ENCODE measurements around the gene RAVER1. TPM values are rescaled to one million over a fixed set of nuclear protein-coding genes. Genes with fewer than 3 reads are reported as not detected.

Gene RAVER1
- total and polyA plus RNA-seq, 2 donors (not counting 3 experiments of a cell fraction or from before 2014, with no cell fraction given), result 5.2 to 47.6 TPM

DNA sequence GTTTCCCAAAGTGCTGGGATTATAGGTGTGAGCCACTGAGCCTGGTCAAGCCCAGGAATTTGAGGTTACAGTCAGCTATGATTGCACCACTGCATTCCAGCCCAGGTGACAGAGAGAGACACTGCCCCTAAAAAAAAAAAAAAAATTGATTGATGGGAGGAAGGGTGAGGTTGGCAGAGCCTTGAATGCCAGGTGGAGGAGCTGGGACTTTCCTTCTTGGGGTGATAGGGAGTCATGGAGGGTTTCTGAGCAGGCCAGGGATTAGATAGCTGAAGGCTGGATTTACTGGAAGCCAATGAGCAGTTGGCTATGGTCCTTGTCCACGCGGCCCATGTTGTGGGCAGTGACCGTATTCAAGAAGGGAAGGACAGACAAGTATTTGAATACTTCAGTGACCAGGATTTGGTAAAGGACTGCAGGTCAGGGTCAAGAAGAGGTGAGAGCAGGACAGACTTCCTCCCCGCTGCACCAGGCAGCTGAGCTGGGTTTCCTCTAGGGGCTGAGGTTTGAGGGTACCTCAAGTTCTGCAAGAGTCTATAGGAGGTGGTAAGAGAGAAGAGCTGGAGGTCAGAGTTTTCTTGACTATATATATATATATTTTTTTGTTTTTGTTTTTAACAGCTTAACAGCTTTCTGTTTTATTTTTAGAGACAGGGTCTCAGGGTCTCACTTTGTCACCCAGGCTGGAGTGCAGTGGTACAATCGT lies 53.4 kb downstream of the RAVER1 start:
- no TSS peak for BruUV-seq (replicated peaks)
- Histone ChIP-seq H3K4me2 (ENCODE audit: insufficient read depth, low read length) (no peak overlapping the region), H3K27ac (ENCODE audit: insufficient read depth, low read depth, low read length) (no peak overlapping the region), H3K27me3 (ENCODE audit: control insufficient read depth in 2 of 2, insufficient read depth in 2 of 2, low read length in 2 of 2) (no peaks in the 10 kb centered on the region), H2AFZ (ENCODE audit: low read depth, low read length) (no peak overlapping the region), H3K9ac (replicated peaks; ENCODE audit: extremely low read depth, insufficient read depth, low read length) (no peak overlapping the region), H4K20me1 (replicated peaks; ENCODE audit: control insufficient read depth, extremely low read depth, insufficient read depth, low read length) (no peaks in the 10 kb centered on the region), H3K4me1 (ENCODE audit: control insufficient read depth, extremely low read depth, insufficient read depth, low read length) (no peaks in the 10 kb centered on the region), H3K36me3 (ENCODE audit: control insufficient read depth in 2 of 2, extremely low read depth in 1 of 2, insufficient read depth in 2 of 2, low read length in 2 of 2) (peaks cover 0 to 4% of the 10 kb centered on the region in 2 experiments), H3K79me2 (ENCODE audit: control insufficient read depth, insufficient read depth, low read length) (no peaks in the 10 kb centered on the region), H3K9me1 (replicated peaks; ENCODE audit: control insufficient read depth, extremely low read depth, insufficient read depth, low read length) (no peaks in the 10 kb centered on the region), H3K9me3 (replicated peaks; ENCODE audit: control insufficient read depth, insufficient read depth, low read length) (no peaks in the 10 kb centered on the region), H3K4me3 (replicated peaks in 1 of 3; ENCODE audit: insufficient read depth in 1 of 3, low read depth in 1 of 3, low read length in 3 of 3) (no peak overlapping the region)
- no peak for DNase-seq (ENCODE audit: low read depth, low spot score)
- intact Hi-C loops (cut with micrococcal nuclease), result no loop called here
- ChIA-PET POLR2A (interaction anchor here (0.6 kb wide), 1 partner anchor 46 kb away, joined by 3 read pairs; no protein-coding TSS in a partner anchor), CTCF (interaction anchor here (0.8 to 3.7 kb wide), 7 partner anchors 9 to 111 kb away, joined by 3 to 12 read pairs (median 4); partner anchors contain the start of genes ICAM1 and ICAM5)
- no peak for FAIRE-seq
- dilution Hi-C loops (cut with MboI; ENCODE audit: extremely low pct_ligation_motif_present, low sequenced_read_pairs), result no loop called here
- TF ChIP-seq JUN (IDR thresholded peaks at IDR 0.05; ENCODE audit: borderline replicate concordance, insufficient read depth, insufficient read length, low read depth) (no peak), POLR2A (IDR thresholded peaks at IDR 0.05; ENCODE audit: low read depth, low read length) (no peak), EZH2 (IDR thresholded peaks at IDR 0.05; ENCODE audit: borderline replicate concordance, low read depth, low read length, severe bottlenecking) (no peak), GATA2 (IDR thresholded peaks at IDR 0.05; ENCODE audit: insufficient read depth, insufficient read length, low read depth, low read length) (no peak), MYC (IDR thresholded peaks at IDR 0.05; ENCODE audit: low read depth, low read length) (no peak), POLR2AphosphoS5 (IDR thresholded peaks at IDR 0.05; ENCODE audit: insufficient read depth, low read depth, low read length) (no peak), FOS (IDR thresholded peaks at IDR 0.05; ENCODE audit: borderline replicate concordance, insufficient read depth, low read length) (no peak)
- TF ChIP-seq, protein P1, sequence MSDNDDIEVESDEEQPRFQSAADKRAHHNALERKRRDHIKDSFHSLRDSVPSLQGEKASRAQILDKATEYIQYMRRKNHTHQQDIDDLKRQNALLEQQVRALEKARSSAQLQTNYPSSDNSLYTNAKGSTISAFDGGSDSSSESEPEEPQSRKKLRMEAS (IDR thresholded peaks at IDR 0.05; ENCODE audit: insufficient read depth, insufficient read length), result no peak
- TF ChIP-seq, protein P2, sequence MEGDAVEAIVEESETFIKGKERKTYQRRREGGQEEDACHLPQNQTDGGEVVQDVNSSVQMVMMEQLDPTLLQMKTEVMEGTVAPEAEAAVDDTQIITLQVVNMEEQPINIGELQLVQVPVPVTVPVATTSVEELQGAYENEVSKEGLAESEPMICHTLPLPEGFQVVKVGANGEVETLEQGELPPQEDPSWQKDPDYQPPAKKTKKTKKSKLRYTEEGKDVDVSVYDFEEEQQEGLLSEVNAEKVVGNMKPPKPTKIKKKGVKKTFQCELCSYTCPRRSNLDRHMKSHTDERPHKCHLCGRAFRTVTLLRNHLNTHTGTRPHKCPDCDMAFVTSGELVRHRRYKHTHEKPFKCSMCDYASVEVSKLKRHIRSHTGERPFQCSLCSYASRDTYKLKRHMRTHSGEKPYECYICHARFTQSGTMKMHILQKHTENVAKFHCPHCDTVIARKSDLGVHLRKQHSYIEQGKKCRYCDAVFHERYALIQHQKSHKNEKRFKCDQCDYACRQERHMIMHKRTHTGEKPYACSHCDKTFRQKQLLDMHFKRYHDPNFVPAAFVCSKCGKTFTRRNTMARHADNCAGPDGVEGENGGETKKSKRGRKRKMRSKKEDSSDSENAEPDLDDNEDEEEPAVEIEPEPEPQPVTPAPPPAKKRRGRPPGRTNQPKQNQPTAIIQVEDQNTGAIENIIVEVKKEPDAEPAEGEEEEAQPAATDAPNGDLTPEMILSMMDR (IDR thresholded peaks at IDR 0.05; ENCODE audit: extremely low read depth in 1 of 2, insufficient read depth in 1 of 2, low read depth in 1 of 2, low read length in 2 of 2), result no peak

All from endothelial cell of umbilical vein (primary cell).